LNCAP (cell line): ENCODE measurements around the gene IBA57.

Source experiments
- CTCF ChIP-seq: fragments of 450-650 bp; IDR thresholded peaks from 2 replicates; pipeline ENCODE4 v1.5.1; 2017; ENCODE audit warnings: mild to moderate bottlenecking

IBA57 gene

DNA sequence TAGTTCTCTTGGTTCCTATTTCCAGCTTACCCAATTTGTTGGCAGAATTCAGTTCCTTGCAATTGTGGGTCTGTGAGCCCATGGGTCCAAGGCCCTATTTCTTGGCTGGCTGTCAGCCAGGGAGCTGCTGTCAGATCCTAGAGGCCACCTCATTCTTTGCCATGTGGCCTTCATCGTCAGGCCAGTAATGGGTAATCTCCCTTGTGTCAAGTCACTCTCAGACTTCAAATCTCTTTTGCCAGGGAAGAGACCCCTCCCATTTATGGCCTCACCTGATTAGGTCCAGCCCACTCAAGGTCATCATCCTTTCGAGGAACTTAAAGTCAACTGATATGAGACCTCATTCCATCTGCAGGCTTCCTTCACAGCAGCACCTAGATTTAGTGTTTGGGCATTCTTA is 60.1 kb downstream of the IBA57 start:
- no peak for TF ChIP-seq CTCF

- TF ChIP-seq CTCF = no peak
These were observed 60.7 kb downstream of the IBA57 start for GRCh38 chr1:228226141-228226874.

GRCh38 chr1:228226956-228227791 is 61.6 kb downstream of the IBA57 start:
- no peak; the same call in 1 of the 2 replicates for TF ChIP-seq CTCF

DNA sequence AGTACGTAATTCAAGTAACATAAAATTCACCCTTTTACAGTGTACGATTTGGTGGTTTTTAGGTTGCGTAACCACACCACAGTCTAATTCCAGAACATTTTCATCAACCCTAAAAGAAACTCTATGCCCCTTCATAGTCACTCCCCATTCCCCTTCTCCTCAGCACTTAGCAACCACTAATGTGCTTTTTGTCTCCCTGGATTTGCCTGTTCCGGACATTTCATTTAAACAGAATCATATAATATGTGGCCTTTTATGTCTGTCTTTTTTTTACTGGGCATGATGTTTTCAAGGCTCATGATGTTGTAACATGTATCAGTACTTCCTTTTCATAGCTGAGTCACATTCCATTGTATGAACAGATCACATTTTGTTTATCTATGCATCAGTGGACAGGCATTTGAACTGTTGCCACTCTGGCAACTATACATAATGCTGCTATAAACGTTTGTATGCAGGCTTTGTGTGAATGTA is 63.0 kb downstream of the IBA57 start:
- TF ChIP-seq CTCF = no peak

- TF ChIP-seq CTCF = no peak
These were observed 65.6 kb downstream of the IBA57 start for GRCh38 chr1:228231189-228231588.
